NCI-H345 (cell line): ENCODE measurements around the gene TNK1.
"Not testable (repeated sequence)": the region's sequence is repeated elsewhere in the genome, so short reads cannot be mapped to it uniquely, and the experiment has no call there.

Experiments
- DNase-seq: peaks from one replicate; lab custom pipeline; 2025; lab: John Stamatoyannopoulos, UW

Gene TNK1

GRCh38 chr17:7355573-7355972, 25.3 kb upstream of the TNK1 start:
- no peak for DNase-seq

- DNase-seq, result peak; percentile 66
These were observed 24.8 kb upstream of the TNK1 start for GRCh38 chr17:7356072-7356549.

- no peak for DNase-seq
These were observed 24.1 kb upstream of the TNK1 start for GRCh38 chr17:7356756-7357155.

GRCh38 chr17:7357381-7357780, 23.5 kb upstream of the TNK1 start:
- no peak for DNase-seq

GRCh38 chr17:7361906-7362305, 19.0 kb upstream of the TNK1 start:
- no peak for DNase-seq

GRCh38 chr17:7363311-7363710, 17.6 kb upstream of the TNK1 start:
- DNase-seq, result no peak

GRCh38 chr17:7365963-7366362, 14.9 kb upstream of the TNK1 start:
- DNase-seq, result not testable (repeated sequence)

- DNase-seq, result no peak
These were observed 13.8 kb upstream of the TNK1 start for GRCh38 chr17:7367083-7367482.

- no peak for DNase-seq
These were observed 12.8 kb upstream of the TNK1 start for GRCh38 chr17:7367918-7368598.

GRCh38 chr17:7368599-7368994, 12.3 kb upstream of the TNK1 start:
- DNase-seq, result not testable (repeated sequence)

- DNase-seq, result no peak
These were observed 11.1 kb upstream of the TNK1 start for GRCh38 chr17:7369825-7370224.

- DNase-seq, result no peak
These were observed 10.0 kb upstream of the TNK1 start for GRCh38 chr17:7370853-7371252.

- DNase-seq, result no peak
These were observed 6.5 kb upstream of the TNK1 start for GRCh38 chr17:7374353-7374752.

GRCh38 chr17:7379134-7379533, 1.8 kb upstream of the TNK1 start:
- no peak for DNase-seq

GRCh38 chr17:7380321-7380720, 568 bp upstream of the TNK1 start:
- DNase-seq, result peak; percentile 41

GRCh38 chr17:7382901-7383300, 2.0 kb downstream of the TNK1 start:
- no peak for DNase-seq

GRCh38 chr17:7383371-7383741, 2.5 kb downstream of the TNK1 start:
- DNase-seq, result no peak

- DNase-seq, result peak; percentile 78
These were observed 3.0 kb downstream of the TNK1 start for GRCh38 chr17:7383742-7384488.

- no peak for DNase-seq
These were observed 3.7 kb downstream of the TNK1 start for GRCh38 chr17:7384489-7385081.

GRCh38 chr17:7388856-7389255, 8.0 kb downstream of the TNK1 start:
- no peak for DNase-seq

GRCh38 chr17:7389924-7390910, 9.3 kb downstream of the TNK1 start:
- no peak for DNase-seq

GRCh38 chr17:7391307-7391706, 10.4 kb downstream of the TNK1 start:
- no peak for DNase-seq
